Posterior vena cava (tissue), 2 donors: ENCODE measurements around the gene HDX. TPM values are rescaled to one million over a fixed set of nuclear protein-coding genes. Genes with fewer than 3 reads are reported as not detected.
"Not testable (repeated sequence)": the region's sequence is repeated elsewhere in the genome, so short reads cannot be mapped to it uniquely, and the experiment has no call there.

Experiments
- DNase-seq: peaks from one replicate; pipeline ENCODE4 v3.0.0-alpha.2; 2020; ENCODE audit warnings: low spot score
- intact Hi-C, 2 donors: fragments of 100-400 bp; cut with DNase I; formaldehyde crosslinking; loops; one replicate each; pipeline versions ENCODE4 v1.14.1 to v1.14.2; 2022 to 2023
- long read RNA-seq, 2 donors: library from polyadenylated mRNA; unstranded; transcript quantifications; one replicate each; pipeline ENCODE4 v2.0.0, GENCODE V29; 2020 to 2021
- total RNA-seq, 2 donors: library from RNA; stranded (reverse); fragmentation: NEBNext Ultra II Directional; extraction: Animal tissue kit (Norgen Biotek cat#: 25700); gene quantifications; one replicate each; pipeline ENCODE4 v1.2.1, GENCODE V29; 2021
- donor health status: DM: yes; HTN: yes; CAD: no.
- donor health status: DM: yes; HTN: yes; CAD: no.

HDX gene, protein sequence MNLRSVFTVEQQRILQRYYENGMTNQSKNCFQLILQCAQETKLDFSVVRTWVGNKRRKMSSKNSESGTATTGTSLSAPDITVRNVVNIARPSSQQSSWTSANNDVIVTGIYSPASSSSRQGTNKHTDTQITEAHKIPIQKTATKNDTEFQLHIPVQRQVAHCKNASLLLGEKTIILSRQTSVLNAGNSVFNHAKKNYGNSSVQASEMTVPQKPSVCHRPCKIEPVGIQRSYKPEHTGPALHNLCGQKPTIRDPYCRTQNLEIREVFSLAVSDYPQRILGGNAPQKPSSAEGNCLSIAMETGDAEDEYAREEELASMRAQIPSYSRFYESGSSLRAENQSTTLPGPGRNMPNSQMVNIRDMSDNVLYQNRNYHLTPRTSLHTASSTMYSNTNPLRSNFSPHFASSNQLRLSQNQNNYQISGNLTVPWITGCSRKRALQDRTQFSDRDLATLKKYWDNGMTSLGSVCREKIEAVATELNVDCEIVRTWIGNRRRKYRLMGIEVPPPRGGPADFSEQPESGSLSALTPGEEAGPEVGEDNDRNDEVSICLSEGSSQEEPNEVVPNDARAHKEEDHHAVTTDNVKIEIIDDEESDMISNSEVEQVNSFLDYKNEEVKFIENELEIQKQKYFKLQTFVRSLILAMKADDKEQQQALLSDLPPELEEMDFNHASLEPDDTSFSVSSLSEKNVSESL
- 10 to 100 TPM in 1 of 2 donors, 1 to 10 TPM in 1; 9.9 to 13.8 TPM for total RNA-seq
- long read RNA-seq, donor 1, full-length matches to known transcripts = 2 of 3 reads
- long read RNA-seq, donor 1, partial matches to known transcripts = 1 of 3 reads
- long read RNA-seq, donor 1, other reads (novel, unspliced or antisense) = 0 of 3 reads
- long read RNA-seq, donor 2, full-length matches to known transcripts = 1 of 14 reads
- long read RNA-seq, donor 2, partial matches to known transcripts = 5 of 14 reads
- long read RNA-seq, donor 2, other reads (novel, unspliced or antisense) = 8 of 14 reads

DNA sequence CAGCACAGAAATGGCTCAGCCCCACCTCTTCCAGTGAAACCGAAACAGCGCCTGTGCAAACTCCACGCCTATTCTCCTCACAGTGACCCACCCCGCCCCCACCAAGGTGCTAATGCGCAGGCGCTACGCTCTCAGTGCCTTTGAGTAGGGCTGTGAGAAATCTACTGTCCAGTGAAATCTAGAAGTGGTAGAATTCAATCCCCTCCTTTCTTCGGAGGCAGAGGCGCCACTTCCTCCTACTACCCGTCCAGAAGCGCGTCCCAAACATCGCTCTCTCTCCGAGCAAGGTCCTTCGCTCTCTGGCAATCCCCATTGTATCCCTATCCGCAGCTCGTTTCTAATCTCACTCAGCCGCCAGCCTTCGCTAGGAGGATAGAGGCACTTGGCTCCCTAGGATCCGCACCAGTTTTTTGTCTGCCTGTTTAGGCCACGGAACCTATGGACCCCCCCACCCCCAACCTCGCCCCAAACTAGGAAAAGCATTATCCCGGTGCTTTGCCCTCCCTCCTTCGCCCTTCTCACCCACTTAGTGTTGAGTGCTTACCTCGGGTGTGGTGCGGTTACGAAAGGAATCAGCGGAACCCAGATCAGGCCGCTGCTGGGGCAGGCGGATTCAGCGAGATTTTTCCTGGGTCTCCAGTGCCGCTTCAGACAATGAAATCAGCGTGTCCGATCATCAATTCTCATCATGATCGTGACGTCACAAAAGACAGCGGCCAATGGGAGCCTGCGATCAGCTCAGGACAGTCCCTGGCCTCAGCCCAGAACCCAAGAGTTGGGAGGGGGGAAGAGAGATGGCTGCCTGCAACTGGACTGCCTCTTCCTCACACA lies at the start of gene HDX:
Gene HDX (minus strand): TSS at position 656 of the 831 bp plus-strand sequence. CDS start 27,056 bp downstream, outside the sequence.
- intact Hi-C loops = no loop called here
- DNase-seq = peak; percentile 96

DNA sequence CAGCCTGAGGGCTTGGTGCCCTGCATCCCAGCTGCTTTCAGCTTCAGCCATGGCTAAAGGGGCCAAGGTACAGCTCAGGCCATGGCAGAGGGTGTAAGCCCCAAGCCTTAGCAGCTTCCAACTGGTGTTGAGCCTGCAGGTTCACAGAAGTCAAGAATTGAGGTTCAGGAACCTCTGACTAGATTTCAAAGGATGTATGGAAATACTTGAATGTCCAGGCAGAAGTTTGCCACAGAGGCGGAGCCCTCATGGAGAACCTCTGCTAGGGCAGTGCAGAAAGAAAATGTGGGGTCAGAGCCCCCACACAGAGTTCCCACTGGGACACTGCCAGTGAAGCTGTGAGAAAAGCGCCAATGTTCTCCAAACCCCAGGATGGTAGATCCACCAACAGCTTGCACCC lies 39.1 kb upstream of the HDX start:
- DNase-seq, intact Hi-C loops: not testable (repeated sequence)

DNA sequence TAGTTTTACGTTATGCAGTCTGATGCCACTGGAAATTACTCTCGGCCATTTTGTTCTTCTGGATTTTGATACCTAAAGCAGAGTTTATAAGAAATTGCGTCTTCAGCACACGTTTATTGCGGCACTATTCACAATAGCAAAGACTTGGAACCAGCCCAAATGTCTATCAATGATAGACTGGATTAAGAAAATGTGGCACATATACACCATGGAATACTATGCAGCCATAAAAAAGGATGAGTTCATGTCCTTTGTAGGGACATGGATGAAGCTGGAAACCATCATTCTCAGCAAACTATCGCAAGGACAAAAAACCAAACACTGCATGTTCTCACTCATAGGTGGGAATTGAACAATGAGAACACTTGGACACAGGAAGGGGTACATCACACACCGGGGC lies 35.4 kb upstream of the HDX start:
- intact Hi-C loops, DNase-seq: not testable (repeated sequence)

DNA sequence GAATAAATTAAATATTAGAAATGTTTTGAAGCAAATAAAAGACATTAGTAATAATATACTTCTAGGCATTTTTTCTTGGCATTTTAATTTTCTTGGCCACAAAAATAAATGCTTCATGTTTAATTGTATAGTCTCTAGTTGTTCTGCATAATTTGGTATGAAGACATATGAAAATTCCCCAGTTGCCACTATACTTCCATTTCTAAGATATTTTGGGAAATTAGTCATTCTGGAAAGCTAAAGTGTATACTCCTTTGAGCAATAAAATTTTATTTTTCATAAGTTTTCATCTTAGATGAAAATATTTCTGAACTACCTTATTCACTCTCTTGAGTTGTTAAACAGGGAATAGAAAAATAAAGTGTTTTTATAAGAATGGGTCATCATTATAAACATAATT lies 13.8 kb downstream of the HDX start:
- intact Hi-C loops = no loop called here
- no peak for DNase-seq

DNA sequence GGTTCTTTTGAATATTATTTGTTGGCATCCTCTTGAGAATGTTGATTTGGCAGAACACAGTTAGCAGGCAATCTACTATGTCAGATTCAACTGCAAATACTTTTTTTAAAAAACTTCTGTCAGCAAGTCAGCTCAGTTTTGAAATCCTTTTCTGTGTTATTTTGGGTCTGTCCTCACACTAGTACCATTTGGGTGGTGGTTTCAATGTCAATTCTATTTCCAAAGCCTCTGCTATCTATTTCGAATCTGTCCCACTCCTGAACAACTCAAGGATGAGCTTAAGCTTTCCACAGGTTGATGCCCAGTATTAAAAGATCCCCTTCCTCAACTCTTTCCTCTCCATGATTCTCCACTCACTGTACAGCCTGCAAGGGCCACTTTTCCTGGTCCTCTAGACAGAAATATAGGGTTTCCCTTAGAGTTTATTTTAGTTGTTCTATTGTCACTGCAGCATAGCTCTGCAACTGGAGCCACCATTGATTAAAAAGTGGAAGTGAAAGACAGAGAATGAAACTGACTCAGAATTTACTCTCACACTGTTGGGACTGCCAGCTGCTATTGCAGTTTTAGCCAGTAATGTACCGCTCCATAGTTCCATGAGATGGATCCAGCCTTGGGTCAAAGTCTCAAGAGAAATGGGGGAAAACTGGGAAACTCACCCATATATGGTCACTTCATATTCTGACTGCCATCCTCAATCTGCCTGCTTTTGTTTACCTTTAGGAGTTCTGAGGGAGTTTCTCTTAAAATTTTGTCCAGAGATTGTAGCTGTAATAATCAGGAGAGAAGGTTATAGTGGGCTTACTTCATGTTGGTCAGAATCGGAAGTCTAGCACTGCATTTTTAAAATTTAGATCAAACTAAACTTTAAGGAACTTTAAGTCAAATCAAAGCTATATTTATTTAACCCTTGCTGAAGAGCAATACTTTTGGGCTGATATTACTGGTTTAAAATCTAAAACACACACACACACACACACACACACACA lies 14.6 kb downstream of the HDX start:
- intact Hi-C loops = no loop called here
- DNase-seq = no peak

DNA sequence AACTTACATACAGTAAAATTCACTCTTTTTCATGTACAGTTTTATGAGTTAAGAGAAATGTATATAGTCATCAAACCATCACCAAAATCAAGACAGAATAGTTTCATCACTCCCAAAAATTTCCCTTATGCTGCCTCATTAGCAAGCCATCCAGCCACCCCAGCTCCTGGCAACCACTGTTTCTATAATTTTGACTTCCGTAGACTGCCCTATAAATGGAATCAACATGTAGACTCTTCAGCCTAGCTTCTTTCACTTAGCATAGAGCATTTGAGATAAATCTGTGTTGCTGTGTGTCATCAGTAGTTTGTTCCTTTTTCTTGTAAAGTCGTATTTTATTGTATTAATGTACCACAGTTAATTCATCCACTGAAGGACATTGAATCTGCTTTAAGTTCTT lies 23.2 kb downstream of the HDX start:
- DNase-seq = no peak
- intact Hi-C loops = no loop called here

DNA sequence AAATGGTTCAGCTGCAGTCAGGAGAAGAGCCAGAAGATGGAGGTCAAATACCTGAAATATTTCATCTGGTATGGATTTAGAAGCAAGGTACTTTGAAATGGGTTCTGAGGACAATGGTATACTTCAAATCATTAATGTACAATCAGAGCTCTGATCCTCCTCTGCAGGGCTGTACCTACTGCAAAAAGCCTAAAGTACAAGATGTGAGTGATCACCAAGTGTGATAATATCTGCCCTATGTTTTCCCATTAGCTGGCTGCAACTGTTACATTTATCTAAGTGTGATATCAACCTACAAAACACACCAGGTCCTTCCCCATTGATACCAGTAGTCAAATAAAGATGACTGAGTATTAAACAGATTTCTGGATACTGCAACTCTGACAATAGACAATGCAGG lies 25.1 kb downstream of the HDX start:
- DNase-seq = no peak
- intact Hi-C loops = no loop called here

DNA sequence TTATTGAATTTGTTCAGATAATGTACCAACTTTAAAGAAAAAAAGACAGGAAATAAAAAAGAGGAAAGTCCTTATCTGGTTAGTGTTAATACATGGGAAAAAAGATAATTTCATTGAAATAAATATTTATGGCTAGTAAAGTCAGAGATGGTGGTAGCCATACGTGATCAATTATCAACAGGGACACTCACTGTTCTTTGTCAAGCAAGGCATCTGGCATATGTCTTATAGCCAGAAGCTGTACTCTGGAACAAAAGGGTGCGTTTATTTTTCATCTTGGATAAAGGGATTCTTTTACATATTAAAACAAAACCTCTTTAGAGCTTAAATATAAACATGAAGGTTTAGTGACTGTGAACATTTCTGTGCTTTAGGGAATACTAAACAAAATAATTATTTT lies 26.7 kb downstream of the HDX start:
- intact Hi-C loops = no loop called here
- no peak for DNase-seq

DNA sequence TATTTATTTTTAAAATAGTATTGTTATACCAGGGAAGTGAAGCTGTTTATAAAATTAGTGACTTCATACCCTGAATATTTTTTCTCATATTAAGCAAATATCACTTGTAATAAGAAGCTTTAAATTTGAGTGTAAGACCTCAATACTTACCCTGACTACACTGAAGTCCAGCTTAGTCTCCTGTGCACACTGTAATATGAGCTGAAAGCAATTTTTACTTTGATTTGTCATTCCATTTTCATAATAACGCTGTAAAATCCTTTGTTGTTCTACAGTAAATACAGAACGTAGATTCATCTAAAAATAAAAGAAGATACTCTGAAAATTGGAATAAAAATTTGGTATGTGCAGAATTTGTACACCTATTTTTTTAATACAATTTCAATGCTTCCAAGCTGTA lies 27.2 kb downstream of the HDX start:
- intact Hi-C loops = no loop called here
- DNase-seq = no peak

DNA sequence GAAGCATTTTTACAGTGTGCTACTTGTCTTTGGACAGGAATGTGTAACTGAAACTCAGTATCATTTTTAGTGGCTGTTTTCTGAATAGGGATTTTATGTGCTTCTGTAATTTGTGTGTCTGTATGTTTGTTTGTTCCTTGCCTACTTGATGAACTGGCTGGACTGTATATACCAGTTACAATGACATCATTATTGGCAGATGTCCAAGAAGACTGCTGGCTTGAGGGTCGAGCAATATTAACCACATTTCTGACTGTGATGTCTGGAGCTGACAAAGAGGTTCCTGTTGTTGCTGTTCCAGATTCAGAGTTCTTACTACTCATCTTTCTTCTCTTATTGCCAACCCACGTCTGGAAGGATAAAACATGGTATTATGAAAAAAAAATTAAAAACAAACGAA lies 33.0 kb downstream of the HDX start:
- intact Hi-C loops = no loop called here
- no peak for DNase-seq

DNA sequence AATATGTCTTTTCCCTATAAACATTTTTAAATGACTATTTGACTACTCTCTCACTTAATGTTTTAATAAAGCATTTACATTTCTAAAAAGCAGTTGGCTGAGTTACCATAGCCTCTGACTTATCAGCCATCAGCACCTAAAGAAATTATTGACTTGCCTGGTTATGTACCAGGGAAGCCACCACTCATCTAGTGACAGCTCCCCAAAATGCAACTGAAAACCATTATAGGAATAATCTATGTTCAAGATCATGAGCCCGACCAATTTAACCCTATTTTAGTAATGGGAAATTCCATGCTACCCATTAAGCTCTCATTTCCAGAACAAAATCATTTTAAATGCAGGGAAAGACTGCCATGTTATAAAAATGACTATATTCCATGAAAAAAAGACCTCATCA lies 34.4 kb downstream of the HDX start:
- DNase-seq = no peak
- intact Hi-C loops = no loop called here

DNA sequence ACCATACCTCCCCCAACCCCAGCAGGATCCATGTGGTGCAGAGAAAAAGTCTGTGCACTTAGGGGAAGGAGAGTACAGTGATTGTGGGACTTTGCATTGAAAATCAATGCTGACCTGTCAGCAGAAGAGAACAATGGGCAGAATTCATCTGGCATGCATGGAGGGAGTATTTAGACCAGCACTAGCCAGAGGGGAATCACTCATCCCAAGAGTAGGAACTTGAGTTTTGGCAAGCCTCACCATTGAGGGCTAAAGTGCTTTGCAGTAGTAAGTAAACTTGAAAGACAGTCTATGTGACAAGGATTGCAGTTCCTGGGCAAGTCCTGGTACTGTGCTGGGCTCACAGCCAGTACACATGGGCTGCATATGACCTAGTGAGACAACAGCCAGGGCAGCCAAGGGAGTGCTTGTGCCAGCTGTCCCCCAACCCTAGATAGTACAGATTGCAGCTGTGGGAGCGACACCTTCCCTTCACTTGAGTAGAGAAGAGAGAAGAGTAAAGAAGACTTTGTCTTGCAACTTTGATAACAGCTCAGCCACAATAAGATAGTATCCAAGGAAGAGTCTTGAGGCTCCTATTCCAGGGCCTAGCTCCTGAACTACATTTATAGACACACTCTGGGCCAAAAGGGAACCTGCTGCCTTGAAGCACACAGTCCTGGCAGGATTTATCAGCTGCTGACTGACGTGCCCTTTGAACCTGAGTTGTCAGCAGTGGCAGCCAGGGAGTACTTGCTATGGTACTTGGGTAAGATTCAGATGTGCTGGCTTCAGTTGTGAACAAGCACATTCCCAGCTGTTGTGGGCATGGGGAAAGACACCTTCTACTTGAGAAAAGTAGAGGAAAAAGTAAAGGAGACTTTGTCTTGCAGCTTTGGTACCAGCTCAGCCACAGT lies 48.7 kb downstream of the HDX start:
- peak; percentile 38 for DNase-seq
- intact Hi-C loops = loop anchor here in 1 of 2 donors (10.0 kb wide), 1 partner anchor 1569 kb away; no protein-coding TSS in a partner anchor

DNA sequence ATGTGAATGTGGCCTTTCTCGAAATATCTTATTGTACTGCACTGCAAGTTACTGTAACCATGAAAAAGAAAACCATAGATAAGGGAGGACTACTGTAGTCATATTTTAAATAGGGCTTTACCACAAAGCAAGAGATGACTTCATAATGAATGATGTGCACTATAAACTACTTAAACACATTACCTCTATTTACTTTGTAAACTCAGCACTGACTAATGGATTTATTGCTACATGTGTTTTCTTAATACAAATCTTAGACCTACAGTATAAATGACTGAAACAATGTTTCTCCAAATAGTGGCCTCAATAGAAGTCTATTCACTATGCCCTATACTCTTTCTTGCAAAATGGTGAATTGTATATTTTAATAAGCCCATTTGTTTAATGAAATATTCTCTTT lies 61.1 kb downstream of the HDX start:
- DNase-seq = no peak
- intact Hi-C loops = no loop called here

DNA sequence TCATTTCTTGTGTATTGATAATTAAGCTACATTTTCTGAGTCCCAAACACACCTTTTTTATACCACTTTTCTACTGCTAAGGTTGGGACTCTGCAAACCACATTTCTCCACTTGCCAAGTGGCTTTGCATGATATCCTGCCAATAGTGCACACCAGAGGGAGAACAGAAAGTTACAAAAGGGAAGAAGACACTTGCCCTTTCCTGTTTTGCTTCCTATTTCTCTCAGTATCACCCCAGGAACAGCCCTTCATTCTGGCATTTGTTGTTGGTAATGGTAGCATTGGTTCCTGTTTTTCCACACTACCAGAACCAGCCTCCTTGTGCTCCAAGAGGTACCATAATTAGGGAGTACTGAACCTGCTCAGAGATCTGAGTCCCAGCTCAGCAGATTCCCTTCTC lies 87.1 kb downstream of the HDX start:
- intact Hi-C loops = no loop called here
- DNase-seq = no peak

DNA sequence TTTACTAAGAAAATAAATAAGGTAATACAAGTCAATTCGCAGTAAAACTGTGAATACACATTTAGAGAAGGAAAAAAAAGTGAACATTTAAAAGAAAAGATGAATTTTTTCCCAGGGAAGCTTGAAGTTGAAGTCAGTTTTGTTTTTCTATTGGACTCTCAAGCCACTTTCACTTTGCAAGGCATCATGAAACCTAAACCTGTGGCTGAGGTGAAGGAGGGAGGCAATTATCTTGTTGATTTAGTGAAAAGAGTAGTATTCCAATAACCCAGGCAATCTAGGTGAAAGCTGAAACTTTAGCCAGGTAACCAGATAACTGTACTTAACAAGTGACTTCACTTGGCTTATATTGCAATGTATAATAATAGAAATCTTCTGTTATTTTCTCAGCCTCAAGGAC lies 138.6 kb downstream of the HDX start:
- no peak for DNase-seq
- intact Hi-C loops = no loop called here

DNA sequence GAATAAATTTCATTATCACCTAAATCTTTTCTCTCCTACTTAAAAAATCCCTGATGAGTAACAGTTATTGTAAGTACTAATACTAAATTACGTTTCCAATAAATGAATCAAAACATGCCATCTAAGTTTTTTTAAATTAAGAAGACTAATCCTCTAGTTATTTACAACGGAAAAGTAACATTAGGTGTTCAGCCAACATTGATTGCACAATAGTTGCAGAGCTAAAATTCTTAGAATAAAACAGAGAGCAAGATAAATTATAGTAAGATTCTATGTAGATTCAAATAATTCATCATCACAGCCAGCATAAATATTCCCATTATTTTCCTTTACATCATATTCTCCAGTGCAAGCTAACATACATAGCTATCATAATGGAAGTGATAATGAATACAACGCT lies 139.2 kb downstream of the HDX start:
- intact Hi-C loops = no loop called here
- DNase-seq = no peak

DNA sequence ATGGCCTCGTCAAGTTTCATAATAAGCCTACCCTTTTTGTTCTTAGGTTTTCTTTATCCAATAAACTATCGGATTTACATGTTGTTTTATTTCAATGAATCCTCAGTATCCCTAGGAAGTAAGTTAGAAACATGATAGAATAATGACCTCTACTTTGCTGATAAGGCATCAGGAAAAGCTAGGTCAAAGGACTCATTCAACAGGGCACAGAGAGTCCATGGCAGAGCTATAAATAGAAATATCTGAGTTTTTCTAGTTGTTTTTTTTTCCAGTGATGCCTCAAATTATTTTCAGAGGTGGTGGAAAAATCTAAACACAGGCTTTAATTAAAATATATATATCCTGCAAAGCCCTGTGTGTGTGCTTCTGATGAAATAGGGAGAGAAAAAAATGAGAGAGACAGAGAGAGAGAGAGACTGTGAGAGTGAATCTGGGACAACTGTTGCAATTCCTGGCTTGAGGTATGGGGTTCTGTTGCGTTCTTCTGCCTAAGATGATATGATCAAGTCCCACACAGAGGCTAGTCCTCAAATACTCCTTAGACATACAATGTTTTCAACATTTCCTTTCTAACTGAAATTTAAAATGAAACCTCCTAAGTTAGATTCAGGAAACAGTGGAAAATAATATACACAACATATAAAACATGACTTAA lies 139.9 kb downstream of the HDX start:
- intact Hi-C loops = no loop called here
- DNase-seq = no peak
